Embryonic facial prominence (tissue), 1 donor: Measurements from ENCODE around the gene TAMM41.
"Not testable (repeated sequence)": the region's sequence is repeated elsewhere in the genome, so short reads cannot be mapped to it uniquely, and the experiment has no call there.

Experiments used
- DNase-seq: peaks from one replicate; pipeline ENCODE4 v3.0.0-alpha.2; 2016; ENCODE audit errors: extremely low spot score

The TAMM41 gene, protein sequence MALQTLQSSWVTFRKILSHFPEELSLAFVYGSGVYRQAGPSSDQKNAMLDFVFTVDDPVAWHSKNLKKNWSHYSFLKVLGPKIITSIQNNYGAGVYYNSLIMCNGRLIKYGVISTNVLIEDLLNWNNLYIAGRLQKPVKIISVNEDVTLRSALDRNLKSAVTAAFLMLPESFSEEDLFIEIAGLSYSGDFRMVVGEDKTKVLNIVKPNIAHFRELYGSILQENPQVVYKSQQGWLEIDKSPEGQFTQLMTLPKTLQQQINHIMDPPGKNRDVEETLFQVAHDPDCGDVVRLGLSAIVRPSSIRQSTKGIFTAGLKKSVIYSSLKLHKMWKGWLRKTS

DNA sequence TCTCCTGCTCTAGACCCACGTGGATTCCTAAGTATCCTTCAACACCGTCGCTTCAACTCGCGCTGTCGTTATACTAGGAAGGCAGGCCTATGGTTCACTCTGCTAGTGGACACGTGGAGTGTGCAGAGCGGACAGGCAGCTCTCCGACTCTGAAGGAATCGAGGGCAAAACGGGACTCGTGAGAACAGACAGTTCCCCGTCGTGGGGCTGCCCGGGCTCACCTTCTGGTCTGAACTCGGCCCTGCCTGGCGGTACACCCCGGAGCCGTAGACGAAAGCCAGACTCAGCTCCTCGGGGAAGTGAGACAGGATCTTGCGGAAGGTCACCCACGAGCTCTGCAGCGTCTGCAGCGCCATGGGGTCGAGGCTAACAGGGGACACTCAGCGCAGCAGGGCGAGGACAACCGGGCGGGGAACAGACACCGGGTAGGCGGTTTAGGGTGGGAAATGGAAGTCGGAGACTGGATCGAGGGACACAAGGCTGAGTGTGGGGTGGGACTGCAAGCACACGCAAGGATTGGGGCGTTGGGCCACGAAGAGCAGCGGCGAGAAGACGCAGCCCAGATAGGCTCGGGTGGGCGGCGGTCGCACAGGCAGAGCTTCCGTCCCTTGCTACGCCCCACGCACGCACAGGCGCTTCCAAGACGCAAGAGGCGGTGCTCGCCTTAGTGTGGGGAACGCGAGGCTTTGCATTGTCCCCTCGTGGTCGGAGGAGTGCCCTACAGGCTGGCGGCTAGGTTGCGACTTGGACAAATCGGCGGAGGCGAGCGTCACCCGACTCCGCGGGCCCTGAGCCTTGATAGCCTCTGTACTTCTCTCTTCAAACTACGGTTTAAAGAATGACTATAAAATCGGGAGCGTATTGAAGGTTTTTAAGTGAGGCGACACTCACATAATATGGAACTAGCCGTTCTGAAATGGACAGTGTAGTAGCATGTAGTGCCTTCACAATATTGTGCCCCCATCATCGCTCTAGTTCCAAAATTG, at the start of gene TAMM41:
Gene TAMM41, minus strand, starts transcription at position 605 of the 986 bp plus-strand sequence. Its CDS starts 249 bp downstream, at position 356.
- DNase-seq: peak; percentile 54

DNA sequence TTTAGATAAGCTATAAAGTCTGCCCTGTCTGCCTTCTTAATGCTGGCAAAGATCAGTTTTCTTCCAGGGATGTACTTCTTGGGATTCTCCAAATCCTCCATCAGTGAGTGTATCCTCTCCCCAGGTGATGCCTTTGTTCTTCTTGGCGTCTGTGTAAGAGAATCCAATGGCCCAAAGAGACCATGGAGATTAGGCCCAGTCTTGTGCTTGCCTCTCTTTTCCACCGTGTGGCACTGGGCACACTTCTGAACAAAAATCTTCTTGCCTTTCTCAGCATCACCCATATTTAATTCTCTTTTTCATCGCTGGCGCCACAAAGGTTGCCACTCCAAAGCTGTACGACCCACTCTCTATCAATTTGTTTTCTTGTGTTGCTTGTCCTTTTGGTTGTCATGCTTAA, 32.2 kb upstream of the TAMM41 start:
- no peak for DNase-seq

- DNase-seq: not testable (repeated sequence)
Measured at GRCh38 chr3:11874707-11875106, 28.0 kb upstream of the TAMM41 start.

- not testable (repeated sequence) for DNase-seq
Measured at GRCh38 chr3:11863739-11864138, 17.1 kb upstream of the TAMM41 start.

GRCh38 chr3:11862584-11862983, 15.9 kb upstream of the TAMM41 start:
- DNase-seq: not testable (repeated sequence)

DNA sequence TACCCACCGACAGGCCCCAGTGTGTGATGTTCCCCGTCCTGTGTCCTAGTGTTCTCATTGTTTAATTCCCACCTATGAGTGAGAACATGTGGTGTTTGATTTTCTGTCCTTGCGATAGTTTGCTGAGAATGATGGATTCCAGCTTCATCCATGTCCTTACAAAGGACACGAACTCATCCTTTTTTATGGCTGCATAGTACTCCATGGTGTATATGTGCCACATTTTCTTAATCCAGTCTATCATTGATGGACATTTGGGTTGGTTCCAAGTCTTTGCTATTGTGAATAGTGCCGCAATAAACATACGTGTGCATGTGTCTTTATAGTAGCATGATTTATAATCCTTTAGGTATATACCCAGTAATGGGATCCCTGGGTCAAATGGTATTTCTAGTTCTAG, 15.5 kb upstream of the TAMM41 start:
- DNase-seq: not testable (repeated sequence)

GRCh38 chr3:11860213-11860612, 13.5 kb upstream of the TAMM41 start:
- not testable (repeated sequence) for DNase-seq

- no peak for DNase-seq
Measured at GRCh38 chr3:11853450-11853849, 6.8 kb upstream of the TAMM41 start.

DNA sequence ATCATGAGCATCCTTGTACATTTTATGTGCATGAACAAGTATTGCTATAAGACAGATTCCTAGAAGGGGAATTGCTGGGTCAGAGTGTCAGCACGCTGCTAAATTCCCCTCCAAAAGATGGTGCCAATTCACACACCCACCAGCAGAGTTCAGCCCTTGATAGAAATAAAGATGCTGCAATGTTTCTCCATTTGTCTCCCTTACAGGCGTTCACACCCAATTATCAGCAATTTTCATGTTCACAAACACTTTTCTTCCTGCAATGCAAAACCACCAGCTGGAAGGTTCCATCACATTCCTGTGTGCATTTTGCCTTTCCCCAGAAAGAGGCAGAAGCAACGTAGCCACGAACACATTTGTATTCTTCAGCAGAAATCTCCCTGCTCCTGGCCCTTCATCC, 3.3 kb upstream of the TAMM41 start:
- DNase-seq: no peak

GRCh38 chr3:11847607-11848006, 922 bp upstream of the TAMM41 start:
- no peak for DNase-seq

DNA sequence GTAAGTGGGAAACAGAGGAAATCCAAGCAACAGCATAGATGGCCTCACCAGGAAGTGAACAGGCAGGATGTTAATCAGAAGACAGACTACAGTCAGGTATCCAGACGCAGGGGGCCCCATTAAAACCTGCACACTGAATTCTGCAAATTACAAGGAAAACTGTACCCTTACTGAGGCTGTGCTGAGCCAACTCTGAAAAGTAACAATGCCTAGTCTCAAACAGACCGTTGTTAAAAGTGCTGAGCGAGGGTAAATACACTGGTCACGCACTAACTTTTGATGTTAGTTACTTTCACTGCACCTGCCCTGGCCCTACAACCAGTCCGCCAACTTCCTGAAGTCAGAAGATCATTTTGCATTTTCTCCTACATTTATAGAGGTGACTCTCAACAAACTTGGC, 1.0 kb downstream of the TAMM41 start:
- DNase-seq: no peak

DNA sequence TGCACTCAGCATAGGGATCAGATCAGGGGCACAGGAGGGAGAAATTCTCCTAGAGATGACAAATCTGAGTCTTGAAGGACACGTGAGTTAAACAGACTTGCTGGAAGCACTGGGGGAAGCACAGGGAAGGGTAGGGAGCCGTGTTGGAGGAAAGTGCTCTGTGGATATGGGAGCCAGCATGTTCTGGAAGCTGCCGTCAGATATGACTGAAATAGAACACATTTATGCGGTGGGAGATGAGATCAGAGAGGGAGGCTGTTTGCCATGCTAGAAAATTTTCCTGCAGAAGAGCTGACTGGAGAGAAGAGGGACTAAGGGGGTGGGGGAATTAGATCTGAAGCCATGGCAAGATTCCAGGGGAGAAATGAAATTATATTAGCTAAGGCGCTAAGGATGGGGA, 1.8 kb downstream of the TAMM41 start:
- no peak for DNase-seq

DNA sequence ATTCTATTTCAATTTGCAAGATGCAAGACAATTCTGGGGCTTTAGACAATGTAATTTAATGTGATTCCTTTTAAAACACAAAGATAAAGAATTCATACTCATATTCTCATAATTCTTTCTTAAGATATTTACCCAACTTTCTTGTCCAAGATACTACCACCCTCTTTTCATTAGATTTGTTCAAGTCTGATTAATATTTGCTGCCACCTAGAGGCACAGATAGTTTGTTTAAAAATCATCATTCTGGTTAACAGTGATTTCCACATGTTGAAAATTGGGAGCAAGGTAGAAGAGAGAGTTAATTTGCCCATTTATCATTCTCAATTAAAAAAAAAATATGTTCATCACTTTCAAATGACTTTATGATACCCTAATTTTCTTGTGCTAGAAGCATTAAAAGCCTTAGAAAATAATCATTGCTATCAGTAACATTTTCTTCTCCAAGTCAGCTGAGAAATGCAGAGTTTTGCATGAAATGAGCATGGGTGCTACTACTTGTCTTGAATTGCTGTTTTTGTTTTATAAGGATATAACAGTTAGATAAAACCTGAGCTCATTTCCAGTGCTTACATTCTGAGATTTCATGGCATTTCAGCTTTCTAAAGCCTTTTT, 11.6 kb downstream of the TAMM41 start:
- DNase-seq: no peak

GRCh38 chr3:11832981-11833905, 13.4 kb downstream of the TAMM41 start:
- DNase-seq: no peak

- no peak for DNase-seq
Measured at GRCh38 chr3:11829416-11829815, 17.3 kb downstream of the TAMM41 start.

- no peak for DNase-seq
Measured at GRCh38 chr3:11826628-11827265, 19.9 kb downstream of the TAMM41 start.

DNA sequence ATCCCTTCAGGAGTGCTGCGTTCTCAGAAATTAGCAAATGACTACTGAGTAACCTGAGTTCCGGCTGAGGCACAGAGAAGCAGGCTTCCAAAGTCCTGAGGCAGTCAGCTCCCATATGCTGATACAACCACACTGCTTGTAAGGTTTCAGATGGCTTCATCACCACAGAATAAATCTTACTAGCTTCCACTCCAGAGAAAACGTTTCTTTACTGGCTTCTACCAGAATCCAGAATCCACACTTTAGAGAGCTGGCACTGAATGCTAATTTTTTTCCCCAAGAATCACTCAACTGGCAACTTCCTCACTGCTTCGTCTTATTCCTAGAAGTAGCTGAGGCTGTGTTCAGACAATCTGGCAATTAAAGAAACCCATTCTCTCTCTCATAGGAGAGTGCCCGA, 21.4 kb downstream of the TAMM41 start:
- no peak for DNase-seq

DNA sequence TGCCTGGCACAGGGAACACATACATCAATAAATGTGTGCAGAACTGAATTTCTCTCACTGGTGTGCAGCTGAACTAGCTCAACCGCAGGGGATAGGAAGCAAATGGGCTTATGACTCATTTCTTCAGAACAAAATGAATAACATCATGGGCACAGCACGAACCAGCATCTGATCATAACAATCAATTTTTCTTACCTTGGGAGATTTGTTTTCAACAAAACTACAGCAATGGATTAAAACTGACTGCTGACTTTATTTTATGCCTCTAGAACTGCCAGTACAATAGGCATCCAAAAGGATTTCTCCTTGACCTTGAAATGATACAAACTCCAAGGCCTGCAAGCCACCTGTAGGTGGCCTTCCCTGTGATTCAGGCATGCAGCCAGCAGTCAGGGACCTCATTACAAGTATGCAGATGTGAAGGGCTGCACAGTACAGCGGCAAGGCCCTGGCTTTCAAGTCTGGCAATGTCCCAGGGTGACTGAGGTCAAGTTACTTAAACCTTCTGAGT, 26.1 kb downstream of the TAMM41 start:
- no peak for DNase-seq

DNA sequence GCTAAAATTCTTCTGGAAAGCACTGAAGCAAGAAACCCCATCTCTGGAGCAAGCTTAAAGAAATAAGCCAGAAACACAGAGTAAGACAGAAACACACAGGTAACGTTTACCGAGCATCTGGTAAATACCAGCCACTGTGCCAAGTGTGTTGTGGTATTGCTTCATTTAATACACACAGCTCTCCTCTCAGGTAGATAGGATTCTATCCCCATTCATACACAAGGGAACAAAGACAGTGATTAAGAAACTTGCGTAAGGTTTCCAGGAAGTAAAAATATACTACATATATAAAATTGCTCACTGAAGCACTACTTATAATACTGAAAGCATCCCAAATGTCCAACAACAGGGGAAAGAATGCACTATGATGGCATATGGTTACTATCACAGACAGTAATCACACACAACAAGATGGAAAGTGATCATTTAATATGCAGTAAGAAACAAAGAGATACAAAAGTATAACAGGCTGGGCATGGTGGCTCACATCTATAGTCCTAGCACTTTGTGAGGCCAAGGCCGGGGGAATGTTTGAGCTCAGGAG, 27.5 kb downstream of the TAMM41 start:
- DNase-seq: no peak

DNA sequence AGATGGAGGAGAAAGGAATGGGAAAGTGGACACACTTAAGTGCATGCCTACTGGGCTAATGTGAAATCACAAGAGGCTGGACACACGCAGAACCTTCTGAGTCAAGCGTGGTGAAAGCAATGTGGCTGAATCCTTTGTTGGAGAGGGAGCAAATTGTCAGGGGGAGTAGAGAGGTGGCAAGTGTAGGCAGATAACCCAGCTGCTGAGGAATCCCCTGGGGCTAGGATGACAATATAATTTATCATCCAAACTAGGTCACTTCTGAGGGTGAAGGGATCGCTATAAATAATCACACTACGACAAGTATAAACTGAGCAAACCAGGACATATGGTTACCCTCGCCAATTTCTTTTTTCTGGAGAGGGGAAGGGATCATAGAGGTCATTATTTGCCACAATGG, 28.7 kb downstream of the TAMM41 start:
- DNase-seq: no peak
